IMR-90 (cell line): ENCODE measurements around the gene CCL2.

Experiments used
- BHLHE40 ChIP-seq: fragments of 150-350 bp; IDR thresholded peaks from 2 replicates; pipeline ENCODE4 v1.6.1; 2016; ENCODE audit warnings: mild to moderate bottlenecking, low read depth, low read length
- CEBPB ChIP-seq: IDR thresholded peaks from 2 replicates; pipeline ENCODE4 v1.6.1; 2012; ENCODE audit warnings: low read depth, low read length, improper control_type of control experiment
- CTCF ChIP-seq: conservative IDR thresholded peaks from 2 replicates; pipeline ENCODE4 v1.5.1; 2012; ENCODE audit warnings: mild to moderate bottlenecking, low read depth, low read length, improper control_type of control experiment
- FOS ChIP-seq: fragments of 150-350 bp; IDR thresholded peaks from 2 replicates; pipeline ENCODE4 v1.6.1; 2016; ENCODE audit warnings: low read depth, low read length
- MXI1 ChIP-seq: IDR thresholded peaks from 2 replicates; pipeline ENCODE4 v1.6.1; 2012; ENCODE audit warnings: low read depth, mild to moderate bottlenecking, low read length, moderate library complexity, borderline replicate concordance
- NFE2L2 ChIP-seq: fragments of 150-350 bp; IDR thresholded peaks from 2 replicates; pipeline ENCODE4 v1.6.1; 2016; ENCODE audit warnings: low read depth, mild to moderate bottlenecking, low read length
- POLR2A ChIP-seq: IDR thresholded peaks from 2 replicates; pipeline ENCODE4 v1.6.1; 2012; ENCODE audit warnings: mild to moderate bottlenecking, low read depth, low read length
- RAD21 ChIP-seq: IDR thresholded peaks from 2 replicates; pipeline ENCODE4 v1.6.1; 2012; ENCODE audit warnings: low read length, improper control_type of control experiment
- RCOR1 ChIP-seq: IDR thresholded peaks from 2 replicates; pipeline ENCODE4 v1.6.1; 2012; ENCODE audit warnings: mild to moderate bottlenecking, low read length, improper control_type of control experiment; ENCODE audit not compliant: insufficient replicate concordance
- RFX5 ChIP-seq: IDR thresholded peaks from 2 replicates; pipeline ENCODE4 v1.8.0; 2012; ENCODE audit warnings: low read depth, mild to moderate bottlenecking, low read length, moderate library complexity
- TF ChIP-seq, protein P1 (sequence below): fragments of 150-350 bp; IDR thresholded peaks from 2 replicates; pipeline ENCODE4 v1.6.1; 2017; ENCODE audit warnings: mild to moderate bottlenecking, antibody characterized with exemption, low read length, low read depth
- TF ChIP-seq, protein P2 (sequence below): fragments of 150-350 bp; IDR thresholded peaks from 2 replicates; pipeline ENCODE4 v1.6.1; 2016; ENCODE audit warnings: low read depth, mild to moderate bottlenecking, low read length, moderate library complexity, borderline replicate concordance

GRCh38 chr17:34265711-34266110 is 10.6 kb downstream of the CCL2 start:
- TF ChIP-seq CTCF (no peak), CEBPB (no peak), RAD21 (no peak), BHLHE40 (no peak), POLR2A (no peak), NFE2L2 (no peak), RCOR1 (no peak), RFX5 (no peak), FOS (no peak), MXI1 (no peak)
- TF ChIP-seq, protein P1, sequence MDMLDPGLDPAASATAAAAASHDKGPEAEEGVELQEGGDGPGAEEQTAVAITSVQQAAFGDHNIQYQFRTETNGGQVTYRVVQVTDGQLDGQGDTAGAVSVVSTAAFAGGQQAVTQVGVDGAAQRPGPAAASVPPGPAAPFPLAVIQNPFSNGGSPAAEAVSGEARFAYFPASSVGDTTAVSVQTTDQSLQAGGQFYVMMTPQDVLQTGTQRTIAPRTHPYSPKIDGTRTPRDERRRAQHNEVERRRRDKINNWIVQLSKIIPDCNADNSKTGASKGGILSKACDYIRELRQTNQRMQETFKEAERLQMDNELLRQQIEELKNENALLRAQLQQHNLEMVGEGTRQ = no peak
- TF ChIP-seq, protein P2, sequence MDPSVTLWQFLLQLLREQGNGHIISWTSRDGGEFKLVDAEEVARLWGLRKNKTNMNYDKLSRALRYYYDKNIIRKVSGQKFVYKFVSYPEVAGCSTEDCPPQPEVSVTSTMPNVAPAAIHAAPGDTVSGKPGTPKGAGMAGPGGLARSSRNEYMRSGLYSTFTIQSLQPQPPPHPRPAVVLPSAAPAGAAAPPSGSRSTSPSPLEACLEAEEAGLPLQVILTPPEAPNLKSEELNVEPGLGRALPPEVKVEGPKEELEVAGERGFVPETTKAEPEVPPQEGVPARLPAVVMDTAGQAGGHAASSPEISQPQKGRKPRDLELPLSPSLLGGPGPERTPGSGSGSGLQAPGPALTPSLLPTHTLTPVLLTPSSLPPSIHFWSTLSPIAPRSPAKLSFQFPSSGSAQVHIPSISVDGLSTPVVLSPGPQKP = no peak
